Measurements from ENCODE around the gene C1orf116.
A peak's percentile ranks its signal among the peaks of the same experiment; 100 is the strongest.

Gene C1orf116

DNA sequence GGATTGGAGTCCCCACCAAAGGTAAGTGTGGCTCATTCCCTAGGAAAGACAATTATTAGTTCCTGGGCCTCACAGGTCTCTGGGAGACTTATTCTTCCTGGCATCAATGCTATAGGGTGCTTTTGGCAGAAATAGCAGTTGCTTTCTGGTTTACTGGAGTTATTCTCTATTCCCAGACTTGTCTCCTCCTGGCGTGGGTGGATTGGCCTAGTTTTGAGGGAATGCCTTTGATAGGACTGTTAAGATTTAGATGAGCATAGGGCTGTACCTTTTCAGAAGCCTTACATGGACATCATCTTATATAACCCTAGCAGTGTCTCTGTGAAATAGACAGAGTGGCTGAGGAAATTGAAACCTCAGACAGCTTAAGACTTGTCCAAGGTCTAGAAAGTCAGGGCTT lies 29.5 kb upstream of the C1orf116 start:
- TF ChIP-seq, protein P1, sequence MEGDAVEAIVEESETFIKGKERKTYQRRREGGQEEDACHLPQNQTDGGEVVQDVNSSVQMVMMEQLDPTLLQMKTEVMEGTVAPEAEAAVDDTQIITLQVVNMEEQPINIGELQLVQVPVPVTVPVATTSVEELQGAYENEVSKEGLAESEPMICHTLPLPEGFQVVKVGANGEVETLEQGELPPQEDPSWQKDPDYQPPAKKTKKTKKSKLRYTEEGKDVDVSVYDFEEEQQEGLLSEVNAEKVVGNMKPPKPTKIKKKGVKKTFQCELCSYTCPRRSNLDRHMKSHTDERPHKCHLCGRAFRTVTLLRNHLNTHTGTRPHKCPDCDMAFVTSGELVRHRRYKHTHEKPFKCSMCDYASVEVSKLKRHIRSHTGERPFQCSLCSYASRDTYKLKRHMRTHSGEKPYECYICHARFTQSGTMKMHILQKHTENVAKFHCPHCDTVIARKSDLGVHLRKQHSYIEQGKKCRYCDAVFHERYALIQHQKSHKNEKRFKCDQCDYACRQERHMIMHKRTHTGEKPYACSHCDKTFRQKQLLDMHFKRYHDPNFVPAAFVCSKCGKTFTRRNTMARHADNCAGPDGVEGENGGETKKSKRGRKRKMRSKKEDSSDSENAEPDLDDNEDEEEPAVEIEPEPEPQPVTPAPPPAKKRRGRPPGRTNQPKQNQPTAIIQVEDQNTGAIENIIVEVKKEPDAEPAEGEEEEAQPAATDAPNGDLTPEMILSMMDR (IDR thresholded peaks at IDR 0.05; ENCODE audit: control insufficient read depth, insufficient read depth, low read depth, low read length, missing control alignments), result no peak
- no peak overlapping the region for H3K4me3 ChIP-seq (ENCODE audit: control insufficient read depth, low read depth, low read length)
- DNase-seq (ENCODE audit: low read depth), result no peak

DNA sequence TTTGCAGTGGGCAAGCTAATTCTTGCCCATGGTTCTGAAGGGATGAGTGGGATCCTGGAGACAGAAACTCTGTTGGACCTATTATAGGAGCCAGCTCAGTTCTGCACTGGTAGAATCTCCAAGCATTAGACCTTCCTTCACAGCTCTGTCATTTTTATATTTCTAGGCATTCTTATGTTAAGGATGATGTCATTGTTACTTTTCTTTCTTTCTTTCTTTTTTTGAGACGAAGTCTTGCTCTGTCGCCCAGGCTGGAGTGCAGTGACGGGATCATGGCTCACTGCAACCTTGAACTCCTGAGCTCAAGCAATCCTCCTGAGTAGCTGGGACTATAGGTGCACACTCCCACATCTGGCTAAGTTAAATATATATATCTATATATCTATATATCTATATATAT lies 28.0 kb upstream of the C1orf116 start:
- TF ChIP-seq, protein P1 (IDR thresholded peaks at IDR 0.05; ENCODE audit: control insufficient read depth, insufficient read depth, low read depth, low read length, missing control alignments), result no peak
- H3K4me3 ChIP-seq (ENCODE audit: control insufficient read depth, low read depth, low read length), result no peak overlapping the region
- DNase-seq (ENCODE audit: low read depth), result no peak

DNA sequence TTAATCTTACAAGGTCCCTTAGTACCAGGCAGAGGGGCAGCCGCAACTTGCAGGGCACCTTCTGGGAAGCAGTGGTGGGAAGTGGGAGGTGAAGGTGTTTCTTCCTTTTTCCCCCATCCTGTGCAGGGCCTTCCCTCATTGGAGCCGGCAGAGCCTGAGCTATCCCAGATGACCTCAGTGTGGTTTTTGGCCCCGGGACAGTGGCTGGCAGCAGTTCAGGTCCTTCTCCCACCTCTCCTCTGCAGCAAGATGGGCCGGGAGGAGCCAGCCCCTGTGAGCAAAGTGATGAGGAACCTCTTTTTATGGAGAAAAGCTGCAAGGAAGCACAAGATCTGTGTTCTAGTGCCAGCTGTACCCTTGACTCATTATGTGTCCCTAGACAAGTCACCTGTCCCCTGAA lies 27.3 kb upstream of the C1orf116 start:
- TF ChIP-seq, protein P1 (IDR thresholded peaks at IDR 0.05; ENCODE audit: control insufficient read depth, insufficient read depth, low read depth, low read length, missing control alignments), result no peak
- H3K4me3 ChIP-seq (ENCODE audit: control insufficient read depth, low read depth, low read length), result no peak overlapping the region
- no peak for DNase-seq (ENCODE audit: low read depth)

DNA sequence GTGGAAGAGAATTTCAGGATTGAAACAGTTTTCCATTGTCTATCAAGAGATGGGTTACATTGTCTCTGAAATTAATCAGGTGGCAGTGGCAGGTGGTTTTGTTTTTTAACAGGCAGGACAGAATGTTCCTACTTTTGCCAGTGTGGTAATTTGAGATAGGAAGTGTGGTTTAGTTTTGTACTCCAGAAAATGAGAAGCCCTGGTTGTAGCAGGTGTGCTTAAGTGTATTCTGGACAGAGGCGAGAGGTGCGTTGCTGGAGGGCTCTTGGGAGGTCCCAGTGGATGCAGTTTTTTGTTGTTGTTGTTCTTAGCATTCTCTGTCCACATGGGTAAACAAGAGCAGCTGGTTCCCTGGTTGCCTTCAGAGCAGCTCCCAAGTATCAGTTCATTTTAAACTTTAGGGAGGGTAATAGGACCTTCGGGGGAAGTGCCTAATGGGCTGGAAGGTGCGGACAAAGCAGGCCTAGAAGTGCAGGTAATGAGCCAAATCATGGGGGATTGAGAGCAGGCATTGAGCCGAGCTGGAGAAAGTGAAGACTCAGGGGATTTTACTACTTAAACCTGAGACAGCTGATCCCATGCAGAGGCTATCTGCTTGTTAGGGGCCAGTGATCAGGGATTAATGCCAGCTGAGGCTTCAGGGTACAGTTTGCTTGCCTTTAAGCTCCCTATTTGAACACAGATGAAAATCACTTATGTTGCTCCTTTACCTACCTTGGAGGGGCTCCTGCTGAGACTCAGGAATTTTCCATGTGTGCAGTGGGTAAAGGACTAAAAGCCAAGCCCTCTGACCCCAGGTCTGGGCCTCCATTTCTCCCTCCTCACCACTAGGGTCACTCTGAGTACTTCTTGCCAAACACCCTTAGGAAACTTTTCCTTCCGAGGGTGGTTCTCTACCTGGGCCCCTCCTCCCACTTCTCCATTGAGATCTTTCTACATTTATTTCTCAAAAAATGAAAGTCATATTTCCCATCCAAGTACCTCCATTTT lies 26.6 kb upstream of the C1orf116 start:
- no peak overlapping the region for H3K4me3 ChIP-seq (ENCODE audit: control insufficient read depth, low read depth, low read length)
- DNase-seq (ENCODE audit: low read depth), result no peak
- TF ChIP-seq, protein P1 (IDR thresholded peaks at IDR 0.05; ENCODE audit: control insufficient read depth, insufficient read depth, low read depth, low read length, missing control alignments), result peak; percentile 3

DNA sequence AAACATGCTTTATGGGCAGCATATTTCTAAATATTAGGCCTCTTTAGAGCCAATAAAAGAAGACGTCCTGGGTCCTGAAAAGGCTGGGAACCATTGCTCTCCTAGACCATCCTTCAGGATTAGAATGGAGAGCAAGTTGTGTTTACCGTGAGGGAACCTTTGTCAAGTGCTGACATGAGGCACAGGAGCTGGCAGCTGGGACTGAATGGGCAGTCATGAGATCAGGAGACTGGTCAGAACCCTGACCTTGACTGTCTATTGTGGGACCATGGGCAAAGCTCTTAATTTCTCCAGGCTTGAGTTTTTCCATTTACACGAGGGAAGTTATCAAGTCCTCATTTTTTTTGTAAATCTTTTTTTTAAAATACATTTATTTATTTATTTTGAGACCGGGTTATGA lies 25.7 kb upstream of the C1orf116 start:
- DNase-seq (ENCODE audit: low read depth), result no peak
- H3K4me3 ChIP-seq (ENCODE audit: control insufficient read depth, low read depth, low read length), result no peak overlapping the region
- TF ChIP-seq, protein P1 (IDR thresholded peaks at IDR 0.05; ENCODE audit: control insufficient read depth, insufficient read depth, low read depth, low read length, missing control alignments), result no peak

DNA sequence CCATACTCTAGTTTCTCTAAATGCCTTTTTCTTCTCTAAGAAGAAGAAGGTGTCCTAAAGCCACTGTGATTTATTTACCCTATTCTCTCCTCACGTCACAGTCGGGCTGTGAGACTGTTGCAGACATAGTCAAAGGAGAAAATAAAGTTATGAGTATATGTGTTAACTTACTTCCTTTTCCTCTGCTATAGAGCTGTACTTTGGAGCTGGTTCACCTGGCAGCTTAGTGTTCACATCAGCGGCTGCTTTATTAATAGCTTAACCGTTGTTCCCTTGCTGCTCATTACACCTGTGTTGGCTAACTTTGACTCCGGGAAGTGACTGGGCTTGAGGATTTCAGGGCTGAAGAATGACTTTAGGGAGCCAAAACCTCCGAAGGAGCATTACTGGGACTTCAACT lies 24.1 kb upstream of the C1orf116 start:
- no peak for DNase-seq (ENCODE audit: low read depth)
- no peak overlapping the region for H3K4me3 ChIP-seq (ENCODE audit: control insufficient read depth, low read depth, low read length)
- TF ChIP-seq, protein P1 (IDR thresholded peaks at IDR 0.05; ENCODE audit: control insufficient read depth, insufficient read depth, low read depth, low read length, missing control alignments), result no peak

All from AG09309 (cell line).